HPDE6-E6E7 (cell line): ENCODE results near the gene ASB18.
A peak's percentile ranks its signal among the peaks of the same experiment; 100 is the strongest.

Experiments
- DNase-seq: peaks from one replicate; pipeline ENCODE4 v3.0.0; 2011; ENCODE audit warnings: missing footprints; ENCODE audit errors: extremely low spot score

ASB18 gene

DNA sequence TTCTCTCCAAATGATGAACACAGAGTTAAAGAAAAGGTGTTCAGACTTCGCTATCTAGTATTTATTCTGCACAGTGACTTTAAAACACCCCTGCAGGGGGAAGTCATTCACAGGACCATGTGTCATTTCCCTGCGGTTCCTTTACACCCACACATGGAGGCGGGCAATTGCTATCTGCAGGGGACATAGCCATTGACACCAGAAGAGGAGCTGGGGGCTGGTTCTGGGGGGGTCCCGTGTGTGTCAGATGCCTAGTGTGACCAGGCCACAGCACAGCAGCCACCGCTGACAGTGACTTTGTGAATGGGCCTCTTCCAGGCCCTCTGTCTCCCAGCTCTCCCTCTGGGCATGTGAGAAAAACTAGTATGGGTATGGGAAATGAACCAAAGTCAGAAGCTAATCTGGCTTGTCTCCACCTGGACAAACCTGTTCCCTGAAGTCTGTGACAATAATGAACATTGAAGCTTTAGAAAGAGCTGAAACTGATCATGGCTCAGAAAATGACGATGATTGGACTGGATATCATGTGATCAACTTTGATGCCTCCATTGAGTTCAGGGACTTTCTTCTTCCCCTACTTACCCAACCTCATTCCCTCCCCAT lies 88.6 kb downstream of the ASB18 start:
- no peak for DNase-seq

DNA sequence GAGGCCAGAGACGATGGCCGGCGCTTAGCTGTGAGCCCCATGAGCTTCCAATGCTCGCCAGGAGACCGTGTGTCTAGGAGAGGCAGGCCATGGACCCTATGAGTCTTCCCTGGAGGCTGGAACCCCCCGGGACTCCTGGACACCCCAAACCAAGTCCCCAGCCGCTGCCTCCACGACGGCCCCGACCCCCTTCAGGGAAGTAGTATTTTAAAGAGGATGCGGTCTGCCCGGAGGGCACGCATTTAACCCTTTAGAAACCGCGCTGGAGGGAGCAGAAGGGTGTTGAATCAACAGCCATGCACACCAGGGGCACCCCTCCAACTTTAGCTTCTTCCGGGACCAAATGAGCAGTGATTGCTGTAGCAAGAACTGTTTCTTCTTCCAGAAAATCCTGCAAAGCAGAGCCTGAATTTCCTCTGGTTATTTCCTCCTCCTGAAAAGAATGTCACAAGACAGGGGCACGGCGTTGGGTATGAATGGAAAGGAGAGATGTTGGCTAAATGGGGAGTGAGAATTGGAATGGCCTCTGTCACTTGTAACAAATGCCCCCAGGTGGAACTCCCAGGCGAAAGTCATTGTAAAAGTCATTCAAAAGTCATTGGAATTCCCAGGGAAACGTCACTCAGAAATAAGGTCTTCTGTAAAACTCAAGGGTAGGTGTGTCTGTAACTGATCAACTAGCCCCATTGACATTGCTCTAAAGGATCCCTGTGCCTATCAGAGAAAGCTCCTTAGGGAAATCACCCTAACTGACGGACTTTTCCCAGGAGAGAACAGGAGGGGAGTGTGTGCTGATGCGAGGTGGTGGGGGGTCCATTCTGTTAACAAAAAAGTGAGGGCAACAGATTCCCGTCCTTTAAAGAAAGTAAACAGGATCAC lies 90.2 kb downstream of the ASB18 start:
- DNase-seq = no peak

DNA sequence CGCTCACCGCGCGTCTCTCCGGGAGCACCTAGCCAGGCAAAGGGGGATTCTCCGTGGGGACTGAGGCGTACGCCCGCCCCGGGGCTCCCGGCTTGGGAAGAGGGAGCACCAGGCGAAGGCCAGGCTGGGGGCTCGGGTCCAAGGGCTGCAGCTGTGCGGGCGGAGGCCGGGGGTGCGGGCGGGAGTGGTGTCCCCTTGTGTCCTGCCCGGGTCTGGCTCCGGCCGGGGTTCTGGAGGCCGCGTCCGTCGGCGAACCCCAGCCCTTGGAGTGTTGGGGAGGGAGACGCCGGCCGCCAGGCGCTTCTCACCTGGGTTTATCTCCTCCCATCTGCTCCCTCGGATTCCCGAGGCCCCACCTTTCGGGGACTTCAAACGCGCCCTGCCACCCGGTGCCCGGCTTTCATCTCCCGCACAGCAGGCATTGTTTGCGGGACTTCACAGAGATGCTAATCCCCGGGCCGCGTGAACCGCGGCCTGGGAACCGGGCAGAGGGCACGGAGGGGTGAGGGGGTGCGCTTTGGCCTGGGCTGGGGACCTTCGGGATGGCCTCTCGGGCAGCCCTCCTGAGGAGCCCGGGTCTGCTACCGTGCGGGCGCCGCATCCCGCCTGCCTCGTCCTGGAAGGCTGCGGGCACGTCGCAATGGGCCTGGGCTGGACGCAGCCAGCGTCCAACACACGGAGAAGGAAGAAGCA lies 91.0 kb downstream of the ASB18 start:
- no peak for DNase-seq

DNA sequence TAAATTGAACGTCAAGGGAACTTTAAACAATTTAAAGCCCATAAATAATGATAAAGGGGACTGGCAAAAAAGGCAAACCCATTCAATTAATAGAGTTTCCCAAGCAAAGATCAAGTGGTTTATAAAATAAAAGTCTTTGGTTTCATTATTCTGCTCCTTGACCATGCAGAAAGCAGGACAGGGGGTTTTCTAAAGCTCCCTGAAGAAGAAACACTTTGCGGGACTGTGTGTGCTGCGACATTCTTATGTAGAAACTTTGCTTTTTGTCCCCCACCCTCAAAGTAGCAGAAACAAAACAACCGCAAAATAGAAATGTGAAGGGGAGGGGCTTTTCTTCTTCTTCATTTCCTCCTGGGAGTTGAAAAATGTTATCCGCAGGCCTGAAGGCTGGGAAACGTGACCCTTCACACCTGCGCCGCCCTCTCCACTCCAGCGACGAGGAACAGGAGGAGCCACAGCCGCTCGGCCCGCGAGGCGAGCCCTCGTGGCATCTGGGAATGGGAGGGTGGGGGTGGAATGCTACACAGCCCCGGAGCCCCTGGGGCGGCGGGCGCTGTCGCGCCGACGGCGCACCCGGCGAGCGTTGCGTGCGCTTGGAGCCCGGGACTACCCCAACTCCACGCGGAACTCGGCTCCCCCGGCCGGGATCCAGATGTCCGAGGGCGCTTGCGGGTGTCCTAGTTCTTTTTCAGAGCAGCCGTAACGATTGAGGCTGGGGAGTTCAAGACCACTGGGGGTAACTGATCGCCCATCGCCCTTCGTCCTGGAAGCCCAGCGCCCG lies 91.8 kb downstream of the ASB18 start:
- DNase-seq = no peak

DNA sequence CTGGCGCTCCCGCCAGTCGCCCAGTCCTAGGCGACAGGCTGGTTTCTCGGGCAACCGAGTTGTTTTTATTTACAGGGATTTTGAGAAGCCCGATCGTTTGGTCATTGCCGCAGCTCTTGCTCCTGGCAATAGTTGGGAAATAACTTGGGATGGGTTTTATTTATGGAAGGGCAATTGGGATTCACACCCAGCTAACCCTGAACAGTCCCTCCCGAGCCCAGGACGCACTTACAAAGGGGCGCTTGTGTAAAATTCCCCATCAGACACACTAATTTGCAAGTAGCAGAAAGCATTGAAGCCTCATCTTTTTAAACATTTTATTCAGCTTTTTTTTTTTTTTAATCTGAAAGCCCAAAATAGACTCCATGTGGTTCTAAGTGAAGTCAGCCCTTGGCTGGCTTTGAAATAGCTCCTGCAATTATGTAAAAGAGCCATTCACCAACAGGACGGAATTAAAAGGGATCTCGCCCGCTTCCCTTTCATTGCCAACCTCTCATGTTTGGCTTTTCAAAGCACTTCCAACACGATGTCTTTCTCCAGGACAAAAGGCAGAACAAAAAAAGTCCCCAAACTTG lies 92.4 kb downstream of the ASB18 start:
- no peak for DNase-seq

DNA sequence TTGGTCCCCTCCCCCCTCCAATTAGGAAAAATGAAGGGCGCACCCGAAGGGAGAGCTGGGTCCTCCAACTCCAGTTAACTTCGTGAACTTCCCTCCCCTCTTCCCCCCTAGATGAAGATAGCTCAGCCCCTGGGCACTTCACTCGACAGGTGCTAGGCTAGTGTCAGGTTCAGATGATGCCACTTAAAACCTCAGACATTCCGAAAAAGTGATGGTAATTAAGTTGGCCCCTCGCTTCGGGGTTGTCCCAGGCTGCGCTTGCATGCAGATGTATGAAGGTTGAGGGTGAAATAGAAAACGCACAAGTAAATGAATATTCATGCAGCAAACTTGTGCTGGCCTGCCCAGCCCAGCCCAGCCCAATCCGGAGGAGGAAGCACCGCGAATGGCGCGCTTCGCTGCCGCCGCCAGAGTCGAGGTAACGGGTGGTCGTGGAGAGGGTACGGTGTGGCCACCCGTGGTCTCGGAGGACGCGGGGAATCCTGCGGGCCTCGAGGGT lies 93.0 kb downstream of the ASB18 start:
- DNase-seq = no peak

DNA sequence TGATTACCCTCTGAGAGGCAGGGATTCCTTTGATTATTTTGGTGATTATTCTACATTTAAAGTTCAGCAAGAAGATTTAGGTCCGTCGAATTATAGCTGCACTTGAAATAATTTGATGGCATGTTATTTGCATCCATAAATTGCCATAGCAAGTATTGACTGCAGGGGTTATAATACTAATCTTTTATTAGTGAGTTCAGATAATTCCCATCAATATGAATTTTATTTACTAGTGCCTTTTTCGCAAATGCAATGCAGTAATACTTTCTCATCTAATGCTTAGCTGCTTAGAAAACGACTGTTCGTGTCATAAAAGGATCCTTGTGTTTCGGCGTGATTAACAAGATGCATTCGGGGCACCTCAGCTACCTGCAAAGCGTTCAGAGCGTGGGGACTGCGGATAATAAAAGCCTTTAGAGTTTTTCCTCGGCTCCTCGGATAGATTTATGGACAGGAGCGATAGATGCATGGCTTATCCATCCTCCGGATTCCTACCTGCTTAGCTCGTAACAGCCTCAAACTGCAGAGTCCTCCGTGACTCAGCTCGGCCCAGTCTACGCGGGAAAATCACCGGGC lies 93.5 kb downstream of the ASB18 start:
- no peak for DNase-seq

DNA sequence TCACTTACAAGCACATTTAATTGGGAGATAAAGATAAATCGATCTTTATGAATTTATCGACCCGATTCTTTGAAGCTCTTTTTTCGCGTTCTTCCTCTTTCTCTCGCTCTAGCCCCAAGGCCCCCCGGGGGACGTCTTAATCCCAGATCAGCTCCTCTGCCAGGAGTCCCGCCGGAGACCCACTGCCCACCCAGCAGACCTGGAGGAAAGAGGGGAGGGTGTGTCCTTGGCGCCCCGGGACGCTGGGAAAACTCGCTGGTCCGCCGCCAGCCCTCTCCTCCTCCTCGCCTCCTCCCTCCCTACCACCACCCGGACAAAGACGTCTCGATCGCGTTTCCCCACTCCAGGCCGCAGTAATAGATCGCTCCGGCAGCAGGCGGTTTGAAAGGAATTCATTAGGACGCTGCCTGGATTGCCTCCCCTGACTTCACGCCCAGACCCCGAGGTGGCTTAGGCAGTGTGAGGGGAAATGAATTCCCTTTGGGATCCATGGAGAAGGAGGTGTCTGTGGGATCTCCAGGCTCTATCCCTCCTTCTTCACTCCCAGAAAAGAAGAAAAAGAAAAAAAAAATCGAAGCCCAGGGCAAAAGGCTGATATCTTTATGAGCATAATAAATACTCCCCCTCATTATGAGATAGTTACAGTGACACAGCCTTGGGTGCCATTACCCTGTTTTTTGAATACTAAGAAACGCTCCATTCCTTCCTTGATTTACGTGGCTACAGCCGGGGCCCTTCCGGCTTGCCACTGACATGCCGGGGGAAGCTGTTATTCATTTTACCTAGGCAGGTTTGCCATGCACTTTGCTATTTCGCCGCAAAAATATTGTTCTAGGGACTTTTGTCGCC lies 94.2 kb downstream of the ASB18 start:
- DNase-seq = no peak

DNA sequence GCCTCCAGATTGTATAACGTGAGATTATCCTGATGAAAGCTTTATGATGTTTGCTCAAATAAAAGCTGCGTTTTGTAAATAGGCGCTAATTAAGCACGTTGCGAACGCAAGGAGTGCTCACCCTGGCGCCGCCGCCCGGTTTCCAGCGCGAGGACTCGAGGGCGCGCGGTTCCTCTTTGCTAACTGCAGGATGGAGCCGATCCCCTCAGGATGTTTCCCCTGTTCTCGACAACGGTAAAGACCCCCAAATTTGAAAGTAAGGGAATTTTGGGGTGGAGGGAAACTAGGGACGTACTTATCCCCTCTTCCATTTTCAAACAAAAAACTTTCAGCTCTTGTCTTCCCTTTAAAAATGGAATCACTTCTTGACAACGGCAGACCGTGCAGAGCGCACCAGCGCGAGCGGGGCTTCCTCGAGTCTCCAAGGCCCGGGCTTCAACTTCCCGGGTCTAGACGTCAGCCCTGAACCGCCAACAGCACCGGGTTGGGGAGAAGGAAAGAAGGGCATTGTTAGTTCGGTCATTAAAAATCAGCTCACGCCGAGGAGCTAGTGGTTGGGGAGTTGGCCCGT lies 95.0 kb downstream of the ASB18 start:
- DNase-seq = no peak

DNA sequence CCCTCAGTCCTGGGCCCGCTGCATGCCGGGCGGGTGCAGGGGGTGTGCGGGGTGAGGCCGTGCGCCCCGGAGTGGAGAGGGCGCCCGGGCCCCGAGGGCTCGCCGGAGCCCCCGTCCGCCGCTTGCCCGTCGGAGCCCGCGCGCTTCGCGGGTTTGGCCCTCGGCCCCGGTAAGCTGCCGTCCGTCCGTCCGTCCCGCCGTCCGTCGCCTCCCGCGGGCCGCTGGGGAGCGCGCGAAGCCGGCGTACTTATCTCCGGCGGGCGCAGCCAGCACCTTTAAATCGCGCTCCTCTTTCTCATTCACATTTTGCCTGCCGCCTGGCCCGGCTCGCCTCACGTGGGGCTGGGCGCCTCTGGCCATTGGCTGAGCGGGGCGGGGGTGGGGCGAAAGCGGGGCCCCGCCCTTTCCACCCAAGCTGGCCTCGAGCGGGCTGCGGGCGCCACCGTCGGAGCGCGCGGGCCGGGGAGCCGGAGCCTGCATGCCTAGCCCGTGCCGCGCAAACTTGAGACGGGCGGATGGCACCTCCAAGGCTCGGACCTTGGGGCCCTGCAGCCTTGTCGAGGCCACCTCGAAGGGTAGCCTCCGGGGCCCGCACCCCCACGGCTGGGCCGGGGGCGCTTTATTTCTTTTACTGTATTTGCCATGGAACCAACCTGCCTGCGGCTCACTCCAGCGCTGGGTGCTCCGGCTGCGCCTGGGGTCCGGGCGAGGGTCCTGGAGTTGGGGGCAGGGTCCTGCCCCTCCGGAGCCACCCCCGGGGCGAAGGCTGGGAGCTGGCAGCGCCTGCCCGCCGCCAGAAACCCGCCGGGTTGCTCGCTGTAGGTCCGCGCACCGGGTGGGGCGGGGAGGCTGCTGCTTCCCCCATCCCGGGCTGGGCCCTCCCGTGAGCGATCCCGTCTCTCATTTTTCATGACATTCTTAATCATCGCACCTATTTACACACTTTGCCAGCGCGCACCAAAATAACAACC lies 95.8 kb downstream of the ASB18 start, which contains the start of gene GBX2:
TSS of gene GBX2 (minus strand) at position 277 of the 971 bp plus-strand sequence. CDS start 415 bp downstream, outside the sequence.
- DNase-seq = peak; percentile 89

DNA sequence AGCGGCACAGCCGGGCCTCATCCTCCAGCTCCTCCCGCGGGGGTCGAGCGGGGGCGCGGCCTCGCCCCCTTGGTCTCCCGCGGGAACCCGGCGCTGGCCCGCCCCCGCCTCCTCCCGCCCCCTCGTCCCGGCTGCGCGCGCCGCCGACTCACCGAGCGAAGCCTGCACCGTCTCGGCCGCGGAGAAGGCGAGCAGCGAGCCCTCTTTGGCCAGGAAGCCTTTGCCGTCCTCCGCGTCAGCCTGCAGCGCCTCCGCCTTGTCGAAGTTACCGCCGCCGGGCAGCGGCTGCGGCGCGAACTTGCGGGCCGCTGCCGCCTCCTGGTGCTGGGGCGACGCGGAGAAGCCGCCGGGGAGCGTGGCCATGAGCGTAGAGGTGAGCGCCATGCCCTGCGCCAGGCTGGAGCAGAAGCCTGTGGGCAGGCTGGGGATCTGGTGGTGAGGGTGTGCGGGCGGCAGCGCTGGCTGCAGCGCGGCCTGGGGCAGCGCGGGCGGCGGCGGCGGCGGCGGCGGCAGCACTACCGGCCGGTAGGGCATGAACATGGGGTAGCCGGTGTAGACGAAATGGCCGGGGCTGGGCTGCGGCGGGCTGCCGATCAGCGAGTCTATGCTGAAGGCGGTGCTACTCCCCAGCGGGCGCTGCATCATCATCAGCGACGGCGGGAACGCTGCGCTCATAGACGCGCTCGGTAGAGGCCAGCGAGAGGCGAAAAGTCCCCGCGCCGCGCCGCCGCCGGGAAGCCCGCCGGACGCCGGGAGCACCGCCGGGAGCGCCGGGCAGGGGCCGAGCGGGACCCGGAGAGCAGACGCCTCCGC lies 96.7 kb downstream of the ASB18 start:
- no peak for DNase-seq

DNA sequence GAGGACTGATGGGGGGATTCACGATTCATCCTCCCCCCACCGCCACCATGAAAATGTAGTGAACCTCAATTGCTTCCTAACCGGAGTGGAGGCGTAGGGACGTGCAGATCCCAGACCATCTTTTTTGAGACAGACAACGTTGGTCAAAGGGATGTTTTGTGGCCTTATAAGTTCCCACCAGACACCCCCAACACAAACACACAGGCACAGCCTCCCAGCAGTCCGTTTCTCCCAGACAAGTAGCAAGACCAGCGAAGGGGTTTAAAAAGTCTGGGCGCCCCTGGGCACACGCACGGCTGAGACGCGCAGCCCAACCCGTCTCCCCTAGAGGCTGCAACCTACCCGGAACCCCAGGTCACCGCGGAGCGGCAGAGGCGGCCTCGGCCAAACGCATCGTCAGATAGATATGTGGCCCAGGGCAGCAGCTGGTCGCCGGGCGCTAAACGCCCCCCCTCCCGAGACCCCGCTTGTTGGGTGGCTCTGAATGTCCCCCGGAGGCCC lies 97.4 kb downstream of the ASB18 start:
- no peak for DNase-seq

DNA sequence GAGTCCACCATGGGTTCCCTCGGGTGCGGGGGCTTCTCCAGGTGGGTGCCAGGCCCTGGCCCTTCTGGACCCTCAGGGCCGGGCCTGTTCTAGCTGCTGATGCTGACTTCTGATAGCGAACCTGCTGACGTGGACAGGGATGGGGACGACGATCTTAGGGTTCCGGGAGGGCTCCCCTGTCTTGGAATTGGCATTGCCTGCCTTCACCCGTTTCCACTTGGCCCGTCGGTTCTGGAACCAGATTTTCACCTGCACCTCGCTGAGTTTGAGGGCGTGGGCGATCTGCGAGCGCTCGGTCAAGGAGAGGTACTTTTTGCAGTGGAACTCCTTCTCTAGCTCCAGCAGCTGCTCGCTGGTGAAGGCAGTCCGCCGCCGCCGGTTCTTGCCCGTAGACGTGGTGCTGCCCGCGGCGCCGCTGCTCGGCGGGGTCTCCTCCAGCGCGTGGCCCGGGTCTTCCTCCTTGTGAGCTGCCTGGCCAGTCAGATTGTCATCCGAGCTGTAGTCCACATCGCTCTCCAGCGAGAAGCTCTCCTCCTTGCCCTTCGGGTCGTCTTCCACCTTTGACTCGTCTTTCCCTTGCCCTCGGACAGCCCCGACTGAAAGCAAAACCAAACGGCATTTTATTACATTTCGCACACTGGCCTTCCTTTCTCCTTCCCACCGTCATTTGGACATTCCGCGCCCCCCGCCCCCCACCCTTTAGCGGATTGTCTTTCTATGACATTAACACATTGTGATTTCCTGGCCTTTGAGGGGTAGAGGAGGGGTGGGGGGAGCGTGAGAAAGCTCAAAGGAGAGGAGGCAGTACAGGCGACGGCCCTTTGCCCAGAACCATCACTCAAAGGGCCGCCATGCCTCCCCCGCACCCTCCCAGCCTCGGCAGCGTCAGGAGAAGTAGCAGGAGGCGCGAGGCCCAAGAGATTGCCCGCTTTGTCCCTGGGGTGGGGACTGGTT lies 98.1 kb downstream of the ASB18 start:
- DNase-seq = no peak

DNA sequence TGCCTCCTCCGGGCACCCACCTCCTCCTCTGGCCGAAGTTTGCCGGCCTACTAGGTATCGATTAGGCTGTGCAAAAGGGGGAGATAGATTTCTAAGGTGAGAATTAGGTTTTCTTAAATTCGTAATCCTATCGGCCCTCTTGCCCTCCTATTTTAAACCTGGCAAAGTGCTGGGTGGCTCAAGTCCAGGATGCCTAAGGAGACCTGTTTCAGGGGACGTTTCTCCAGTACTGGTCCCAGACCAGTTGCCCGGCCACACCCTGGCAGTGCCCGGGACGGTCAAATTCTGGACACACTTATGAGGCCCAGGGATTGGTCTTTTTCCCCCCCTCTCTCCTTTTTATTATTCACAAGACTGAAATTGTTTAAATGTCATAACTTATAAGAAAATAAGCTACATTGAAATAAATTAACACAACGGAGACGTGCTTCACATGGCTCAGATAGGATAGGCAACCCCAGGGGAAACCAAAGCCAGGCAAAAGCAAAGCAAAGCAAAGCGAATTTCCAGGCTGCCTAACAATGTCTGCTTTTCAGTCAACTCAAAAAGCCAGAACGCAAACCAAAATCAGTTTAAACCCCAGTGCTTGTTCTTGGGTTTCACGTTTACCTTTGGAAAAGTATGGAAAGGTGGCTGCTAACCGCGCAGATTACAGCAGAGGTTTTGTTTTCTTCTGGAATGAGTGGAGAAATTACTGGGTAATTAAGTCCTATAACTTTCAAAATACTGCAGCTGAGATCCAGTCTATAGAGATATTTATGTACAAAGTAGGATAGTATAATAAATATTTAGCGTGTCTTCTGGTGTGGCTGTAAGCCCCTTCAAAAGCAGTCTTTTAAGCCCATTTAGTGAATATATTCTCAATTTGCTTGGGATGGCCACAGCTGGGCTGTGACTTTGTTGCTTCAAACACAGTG lies 99.0 kb downstream of the ASB18 start:
- no peak for DNase-seq
